Suprapubic skin (tissue), 4 donors: ENCODE data around the gene SOX13. TPM values are rescaled to one million over a fixed set of nuclear protein-coding genes. Genes with fewer than 3 reads are reported as not detected.

Experiments
- DNase-seq, 2 donors: peaks; one replicate each; pipeline ENCODE4 v3.0.0-alpha.2; 2019; ENCODE audit warnings: low spot score in 2 of 2
- H3K27ac ChIP-seq: fragments of 200-600 bp; sonication (generic); one replicate; pipeline ENCODE4 v1.5.1; 2019
- H3K27me3 ChIP-seq: fragments of 200-600 bp; sonication (generic); one replicate; pipeline ENCODE4 v1.5.1; 2019
- H3K36me3 ChIP-seq: fragments of 200-600 bp; sonication (generic); one replicate; pipeline ENCODE4 v1.5.1; 2019
- H3K4me1 ChIP-seq: fragments of 200-600 bp; sonication (generic); one replicate; pipeline ENCODE4 v1.5.1; 2019
- H3K4me3 ChIP-seq: fragments of 200-600 bp; sonication (generic); one replicate; pipeline ENCODE4 v1.5.1; 2019; ENCODE audit warnings: mild to moderate bottlenecking
- H3K9me3 ChIP-seq: fragments of 200-600 bp; sonication (generic); one replicate; pipeline ENCODE4 v1.5.1; 2019
- CTCF ChIP-seq, 2 donors: fragments of 200-600 bp in 1 of 2; fragments of 450-650 bp in 1 of 2; sonication (generic) in 1 of 2; IDR thresholded peaks; one replicate each; pipeline ENCODE4 v1.5.1; 2016 to 2019; ENCODE audit warnings: antibody characterized with exemption in 2 of 2, mild to moderate bottlenecking in 1 of 2, moderate library complexity in 1 of 2
- EP300 ChIP-seq: sonication (generic); formaldehyde crosslinking; IDR thresholded peaks from one replicate; pipeline ENCODE4 v1.6.1; 2017; ENCODE audit warnings: antibody characterized with exemption
- POLR2A ChIP-seq, 2 donors: fragments of 450-650 bp; IDR thresholded peaks; one replicate each; pipeline ENCODE4 v1.6.1; 2017; ENCODE audit warnings: antibody characterized with exemption in 2 of 2, mild to moderate bottlenecking in 2 of 2, moderate library complexity in 2 of 2
- POLR2AphosphoS5 ChIP-seq, 3 donors: sonication (generic); formaldehyde crosslinking; IDR thresholded peaks; one replicate each; pipeline ENCODE4 v1.6.1; 2017; ENCODE audit warnings: antibody characterized with exemption in 3 of 3
- WGBS: methylation state at CpG from one replicate; pipeline ENCODE4 v1.1.5; 2018; 5-methylcytosine and 5-hydroxymethylcytosine counted together
- total RNA-seq, 4 donors: library from RNA; depleted of rRNA; stranded (reverse); fragments of >200 nt; gene quantifications; one replicate each; pipeline ENCODE4 v1.1.0, GENCODE V29; 2016

Gene SOX13
- total RNA-seq, 4 donors from 2014 or later: 10.1 to 20.6 (median 15.6) TPM

GRCh38 chr1:204081791-204082513 is 9.0 kb downstream of the SOX13 start:
- Histone ChIP-seq H3K4me1 (peaks cover 92% of the 10 kb centered on the region), H3K4me3 (peak overlapping the region; percentile 17), H3K36me3 (no peaks in the 10 kb centered on the region), H3K27ac (peak overlapping the region; percentile 76), H3K9me3 (no peaks in the 10 kb centered on the region), H3K27me3 (no peaks in the 10 kb centered on the region)
- TF ChIP-seq CTCF (IDR thresholded peaks at IDR 0.05) (no peak), EP300 (no peak), POLR2A (IDR thresholded peaks at IDR 0.05) (no peak), POLR2AphosphoS5 (IDR thresholded peaks at IDR 0.05) (no peak)
- 77% methylated on average over 7 of the region's 8 CpGs for WGBS
- DNase-seq: no peak

GRCh38 chr1:204083491-204083890 is 10.6 kb downstream of the SOX13 start:
- TF ChIP-seq POLR2A (IDR thresholded peaks at IDR 0.05) (no peak), EP300 (no peak), POLR2AphosphoS5 (IDR thresholded peaks at IDR 0.05) (no peak), CTCF (IDR thresholded peaks at IDR 0.05) (no peak)
- H3K27ac ChIP-seq: peak overlapping the region; percentile 57
- no peak overlapping the region for H3K4me3 ChIP-seq
- H3K36me3 ChIP-seq: no peaks in the 10 kb centered on the region
- DNase-seq: no peak
- H3K27me3 ChIP-seq: no peaks in the 10 kb centered on the region
- WGBS: 91% methylated on average over 7 of the region's 7 CpGs
- H3K4me1 ChIP-seq: peaks cover 96% of the 10 kb centered on the region
- H3K9me3 ChIP-seq: no peaks in the 10 kb centered on the region

GRCh38 chr1:204084247-204084772 is 11.4 kb downstream of the SOX13 start:
- Histone ChIP-seq H3K4me3 (no peak overlapping the region), H3K27ac (peak overlapping the region; percentile 57), H3K36me3 (no peaks in the 10 kb centered on the region), H3K9me3 (no peaks in the 10 kb centered on the region), H3K27me3 (no peaks in the 10 kb centered on the region), H3K4me1 (peaks cover 95% of the 10 kb centered on the region)
- DNase-seq: no peak
- no CpG with 5 or more reads among the region's 4 CpGs for WGBS
- TF ChIP-seq POLR2A (IDR thresholded peaks at IDR 0.05) (no peak), EP300 (no peak), POLR2AphosphoS5 (IDR thresholded peaks at IDR 0.05) (no peak), CTCF (IDR thresholded peaks at IDR 0.05) (no peak)

GRCh38 chr1:204085876-204086275 is 13.0 kb downstream of the SOX13 start:
- 65% methylated on average over 7 of the region's 7 CpGs for WGBS
- Histone ChIP-seq H3K4me1 (peaks cover 90% of the 10 kb centered on the region), H3K9me3 (no peaks in the 10 kb centered on the region), H3K4me3 (no peak overlapping the region), H3K36me3 (no peaks in the 10 kb centered on the region), H3K27me3 (no peaks in the 10 kb centered on the region), H3K27ac (peak overlapping the region; percentile 57)
- TF ChIP-seq POLR2AphosphoS5 (IDR thresholded peaks at IDR 0.05): no peak
- no peak for TF ChIP-seq POLR2A (IDR thresholded peaks at IDR 0.05)
- TF ChIP-seq CTCF (IDR thresholded peaks at IDR 0.05): no peak
- no peak for TF ChIP-seq EP300
- DNase-seq: no peak

- no peaks in the 10 kb centered on the region for H3K9me3 ChIP-seq
- H3K4me1 ChIP-seq: peaks cover 75% of the 10 kb centered on the region
- H3K27ac ChIP-seq: peak overlapping the region; percentile 91
- no peaks in the 10 kb centered on the region for H3K36me3 ChIP-seq
- 87% methylated on average over 8 of the region's 8 CpGs for whole genome bisulfite sequencing
- H3K27me3 ChIP-seq: no peaks in the 10 kb centered on the region
- DNase-seq: no peak
- no peak for TF ChIP-seq CTCF (IDR thresholded peaks at IDR 0.05)
- TF ChIP-seq POLR2A (IDR thresholded peaks at IDR 0.05): no peak
- no peak for TF ChIP-seq EP300
- no peak for TF ChIP-seq POLR2AphosphoS5 (IDR thresholded peaks at IDR 0.05)
- no peak overlapping the region for H3K4me3 ChIP-seq
Measured at GRCh38 chr1:204087181-204087892, 14.4 kb downstream of the SOX13 start.
